ENCODE data around the gene CDC123. TPM values are rescaled to one million over a fixed set of nuclear protein-coding genes. Genes with fewer than 3 reads are reported as not detected.
A peak's percentile ranks its signal among the peaks of the same experiment; 100 is the strongest.

The CDC123 gene
- total and polyA plus RNA-seq, 2 donors (not counting 1 experiment from before 2014, with no cell fraction given), result 48.9 to 56.0 TPM

DNA sequence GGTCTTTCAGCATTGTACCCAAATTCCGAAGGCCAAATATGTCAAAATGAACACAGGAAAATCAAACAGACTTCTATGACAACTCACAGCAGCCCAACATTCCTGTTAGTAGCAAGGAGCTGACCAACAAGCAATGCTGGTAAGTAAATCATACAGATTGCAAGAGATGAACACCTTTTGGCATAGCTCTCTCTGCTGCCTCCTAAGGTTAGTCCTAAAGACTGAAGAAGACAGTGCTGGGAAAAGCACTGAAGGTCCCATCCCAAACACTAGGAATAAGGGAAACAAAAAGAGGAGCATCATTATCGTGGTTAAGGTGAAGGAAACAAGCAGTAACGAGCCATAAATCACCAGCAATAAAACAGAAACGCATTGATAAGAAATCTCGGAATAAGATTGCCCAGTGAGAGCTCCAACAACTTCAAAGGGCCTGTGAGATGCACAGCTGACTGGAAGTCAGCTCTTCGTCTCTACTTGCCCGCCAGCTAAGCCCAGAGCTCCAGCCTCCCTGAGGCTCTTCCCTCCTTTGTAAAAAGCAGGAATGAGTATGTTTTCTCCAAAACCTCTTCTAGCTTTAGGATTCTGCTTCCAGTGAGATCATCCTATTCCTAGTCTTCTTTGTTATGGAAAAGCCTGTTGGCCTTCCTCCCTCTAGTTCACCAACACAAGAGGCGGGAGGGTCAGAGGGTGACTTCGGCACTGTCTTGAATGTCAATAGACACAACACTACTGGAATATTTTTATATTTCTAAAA lies 15.6 kb upstream of the CDC123 start:
- 88% methylated on average over 5 of the region's 9 CpGs for WGBS (ENCODE audit: insufficient coverage)
- Histone ChIP-seq H2AFZ (ENCODE audit: insufficient read depth, low read depth, low read length, poor library complexity, severe bottlenecking) (no peak overlapping the region), H3K27ac (ENCODE audit: low read length in 2 of 2) (no peak overlapping the region), H3K4me1 (ENCODE audit: control insufficient read depth in 2 of 2, insufficient read depth in 2 of 2, low read length in 2 of 2) (no peaks in the 10 kb centered on the region), H3K9ac (ENCODE audit: low read length) (no peak overlapping the region), H3K27me3 (replicated peaks in 1 of 4; ENCODE audit: control extremely low read depth in 1 of 4, control insufficient read depth in 3 of 4, insufficient read depth in 4 of 4, low read length in 3 of 4) (no peaks in the 10 kb centered on the region), H3K4me3 (ENCODE audit: control extremely low read depth in 1 of 5, extremely low read depth in 1 of 5, insufficient read depth in 1 of 5, low read depth in 2 of 5, low read length in 4 of 5) (no peak overlapping the region), H3K36me3 (replicated peaks in 1 of 2; ENCODE audit: control extremely low read depth in 1 of 2, control insufficient read depth in 1 of 2, extremely low read depth in 1 of 2, insufficient read depth in 2 of 2, low read length in 1 of 2) (peaks cover 2 to 42% of the 10 kb centered on the region in 2 experiments), H4K20me1 (ENCODE audit: control insufficient read depth, insufficient read depth, low read length, poor library complexity, severe bottlenecking) (no peaks in the 10 kb centered on the region), H3K4me2 (replicated peaks; ENCODE audit: low read depth, low read length, poor library complexity, severe bottlenecking) (no peak overlapping the region), H3K9me3 (ENCODE audit: control extremely low read depth in 1 of 3, control insufficient read depth in 2 of 3, insufficient read depth in 1 of 3, low read length in 2 of 3) (no peaks in the 10 kb centered on the region), H3K79me2 (ENCODE audit: control insufficient read depth, insufficient read depth, low read length) (no peaks in the 10 kb centered on the region)
- intact Hi-C loops (cut with micrococcal nuclease), result no loop called here
- H3K4me1 Mint-ChIP-seq, result peaks cover 5% of the 10 kb centered on the region
- ATAC-seq (ENCODE audit: low read depth) (no peak), DNase-seq (no peak)
- H3K4me3 Mint-ChIP-seq, result no peak overlapping the region
- CTCF ChIA-PET, result interaction anchor here (0.7 kb wide), 1 partner anchor 13 kb away, joined by 3 read pairs; no protein-coding TSS in a partner anchor
- H3K27me3 Mint-ChIP-seq, result no peaks in the 10 kb centered on the region
- no peak overlapping the region for H3K27ac Mint-ChIP-seq
- TF ChIP-seq EZH2 (IDR thresholded peaks at IDR 0.05; ENCODE audit: borderline replicate concordance, insufficient read depth, low read depth, low read length, poor library complexity, severe bottlenecking), result no peak
- TF ChIP-seq, protein P1, sequence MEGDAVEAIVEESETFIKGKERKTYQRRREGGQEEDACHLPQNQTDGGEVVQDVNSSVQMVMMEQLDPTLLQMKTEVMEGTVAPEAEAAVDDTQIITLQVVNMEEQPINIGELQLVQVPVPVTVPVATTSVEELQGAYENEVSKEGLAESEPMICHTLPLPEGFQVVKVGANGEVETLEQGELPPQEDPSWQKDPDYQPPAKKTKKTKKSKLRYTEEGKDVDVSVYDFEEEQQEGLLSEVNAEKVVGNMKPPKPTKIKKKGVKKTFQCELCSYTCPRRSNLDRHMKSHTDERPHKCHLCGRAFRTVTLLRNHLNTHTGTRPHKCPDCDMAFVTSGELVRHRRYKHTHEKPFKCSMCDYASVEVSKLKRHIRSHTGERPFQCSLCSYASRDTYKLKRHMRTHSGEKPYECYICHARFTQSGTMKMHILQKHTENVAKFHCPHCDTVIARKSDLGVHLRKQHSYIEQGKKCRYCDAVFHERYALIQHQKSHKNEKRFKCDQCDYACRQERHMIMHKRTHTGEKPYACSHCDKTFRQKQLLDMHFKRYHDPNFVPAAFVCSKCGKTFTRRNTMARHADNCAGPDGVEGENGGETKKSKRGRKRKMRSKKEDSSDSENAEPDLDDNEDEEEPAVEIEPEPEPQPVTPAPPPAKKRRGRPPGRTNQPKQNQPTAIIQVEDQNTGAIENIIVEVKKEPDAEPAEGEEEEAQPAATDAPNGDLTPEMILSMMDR (IDR thresholded peaks at IDR 0.05), result no peak
- POLR2A ChIA-PET, result no interaction called here
- H3K9me3 Mint-ChIP-seq (ENCODE audit: insufficient read depth), result no peaks in the 10 kb centered on the region

DNA sequence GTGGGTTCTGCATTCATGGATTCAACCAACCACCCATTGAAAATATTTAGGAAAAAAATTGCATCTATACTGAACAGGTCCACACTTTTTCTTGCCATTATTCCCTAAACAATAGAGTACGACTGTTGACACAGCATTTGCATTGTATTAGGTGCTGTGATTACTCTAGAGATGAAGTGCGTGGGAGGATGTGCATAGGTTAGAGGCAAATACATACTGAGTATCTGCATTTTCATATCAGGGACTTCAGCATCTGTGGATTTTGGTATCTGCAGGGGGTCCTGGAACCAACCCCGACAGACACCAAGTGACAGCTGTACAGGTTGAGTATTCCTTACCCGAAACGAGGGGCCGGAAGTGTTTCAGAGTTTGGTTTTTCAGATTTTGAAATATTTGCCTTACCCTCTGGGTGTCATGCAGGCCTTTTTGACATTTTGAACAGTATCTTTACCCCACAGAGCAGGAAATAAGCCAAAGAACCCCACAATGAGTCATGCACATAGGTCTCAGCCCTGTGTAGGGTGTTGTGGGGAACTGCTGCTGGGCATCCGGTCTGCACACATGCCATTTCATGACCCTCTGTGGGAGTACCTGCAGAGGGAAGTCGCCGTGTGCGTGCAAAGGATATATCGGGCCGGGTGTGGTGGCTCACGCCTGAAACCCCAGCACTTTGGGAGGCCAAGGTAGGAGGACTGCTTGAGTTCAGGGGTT lies 14.8 kb upstream of the CDC123 start:
- Mint-ChIP-seq H3K4me1 (peaks cover 5% of the 10 kb centered on the region), H3K9me3 (ENCODE audit: insufficient read depth) (no peaks in the 10 kb centered on the region), H3K27ac (peak overlapping the region; percentile 10), H3K27me3 (no peaks in the 10 kb centered on the region), H3K4me3 (no peak overlapping the region)
- TF ChIP-seq, protein P1 (IDR thresholded peaks at IDR 0.05), result no peak
- TF ChIP-seq EZH2 (IDR thresholded peaks at IDR 0.05; ENCODE audit: borderline replicate concordance, insufficient read depth, low read depth, low read length, poor library complexity, severe bottlenecking), result no peak
- 66% methylated on average over 5 of the region's 13 CpGs for WGBS (ENCODE audit: insufficient coverage)
- H3K9ac ChIP-seq (ENCODE audit: low read length), result no peak overlapping the region
- H2AFZ ChIP-seq (ENCODE audit: insufficient read depth, low read depth, low read length, poor library complexity, severe bottlenecking), result no peak overlapping the region
- H3K4me3 ChIP-seq (ENCODE audit: control extremely low read depth in 1 of 5, extremely low read depth in 1 of 5, insufficient read depth in 1 of 5, low read depth in 2 of 5, low read length in 4 of 5), result no peak overlapping the region
- H3K4me1 ChIP-seq (ENCODE audit: control insufficient read depth in 2 of 2, insufficient read depth in 2 of 2, low read length in 2 of 2), result no peaks in the 10 kb centered on the region
- no peaks in the 10 kb centered on the region for H3K9me3 ChIP-seq (ENCODE audit: control extremely low read depth in 1 of 3, control insufficient read depth in 2 of 3, insufficient read depth in 1 of 3, low read length in 2 of 3)
- CTCF ChIA-PET, result interaction anchor here (0.6 to 0.7 kb wide), 2 partner anchors 14 to 33 kb away, joined by 3 to 5 read pairs; no protein-coding TSS in a partner anchor
- POLR2A ChIA-PET, result no interaction called here
- ATAC-seq (ENCODE audit: low read depth) (peak; percentile 67), DNase-seq (no peak)
- H3K27me3 ChIP-seq (replicated peaks in 1 of 4; ENCODE audit: control extremely low read depth in 1 of 4, control insufficient read depth in 3 of 4, insufficient read depth in 4 of 4, low read length in 3 of 4), result no peaks in the 10 kb centered on the region
- H3K36me3 ChIP-seq (replicated peaks in 1 of 2; ENCODE audit: control extremely low read depth in 1 of 2, control insufficient read depth in 1 of 2, extremely low read depth in 1 of 2, insufficient read depth in 2 of 2, low read length in 1 of 2), result peaks cover 6 to 47% of the 10 kb centered on the region in 2 experiments
- H3K4me2 ChIP-seq (replicated peaks; ENCODE audit: low read depth, low read length, poor library complexity, severe bottlenecking), result no peak overlapping the region
- no peaks in the 10 kb centered on the region for H4K20me1 ChIP-seq (ENCODE audit: control insufficient read depth, insufficient read depth, low read length, poor library complexity, severe bottlenecking)
- H3K27ac ChIP-seq (ENCODE audit: low read length in 2 of 2), result no peak overlapping the region
- intact Hi-C loops (cut with micrococcal nuclease), result no loop called here
- H3K79me2 ChIP-seq (ENCODE audit: control insufficient read depth, insufficient read depth, low read length), result peaks cover under 1% of the 10 kb centered on the region
